ENCODE results near the gene U2AF1L4.
A peak's percentile ranks its signal among the peaks of the same experiment; 100 is the strongest.

The U2AF1L4 gene

GRCh38 chr19:35756377-35757230, 11.4 kb upstream of the U2AF1L4 start, which contains the start of gene HSPB6:
Gene HSPB6 (minus strand): TSS chr19:35757029. CDS start chr19:35757008, 21 bp downstream.
- Histone ChIP-seq H3K36me3 (ENCODE audit: control insufficient read depth, insufficient read depth, low read length) (peaks cover 22% of the 10 kb centered on the region), H3K9me3 (ENCODE audit: control insufficient read depth, low read length) (no peaks in the 10 kb centered on the region), H3K4me3 (ENCODE audit: insufficient read depth, low read depth, low read length, poor library complexity, severe bottlenecking) (peak within 1 kb of the TSS; percentile 37), H3K27me3 (replicated peaks; ENCODE audit: control insufficient read depth, insufficient read depth, low read length, poor library complexity, severe bottlenecking) (no peaks in the 10 kb centered on the region), H3K27ac (ENCODE audit: insufficient read depth, low read length, poor library complexity, severe bottlenecking) (no peak within 1 kb of the TSS), H3K4me1 (ENCODE audit: control insufficient read depth, insufficient read depth, low read length, poor library complexity, severe bottlenecking) (peaks cover 28% of the 10 kb centered on the region)
- DNase-seq: no peak

- H3K27me3 ChIP-seq (replicated peaks; ENCODE audit: control insufficient read depth, insufficient read depth, low read length, poor library complexity, severe bottlenecking): no peaks in the 10 kb centered on the region
- no peak overlapping the region for H3K4me3 ChIP-seq (ENCODE audit: insufficient read depth, low read depth, low read length, poor library complexity, severe bottlenecking)
- peak; percentile 37 to 45 (median 45) for DNase-seq
- H3K4me1 ChIP-seq (ENCODE audit: control insufficient read depth, insufficient read depth, low read length, poor library complexity, severe bottlenecking): peaks cover 28% of the 10 kb centered on the region
- H3K36me3 ChIP-seq (ENCODE audit: control insufficient read depth, insufficient read depth, low read length): peaks cover 22% of the 10 kb centered on the region
- no peaks in the 10 kb centered on the region for H3K9me3 ChIP-seq (ENCODE audit: control insufficient read depth, low read length)
- H3K27ac ChIP-seq (ENCODE audit: insufficient read depth, low read length, poor library complexity, severe bottlenecking): no peak overlapping the region
Measured at GRCh38 chr19:35755550-35756376, 10.5 kb upstream of the U2AF1L4 start.

GRCh38 chr19:35755131-35755549, 9.9 kb upstream of the U2AF1L4 start:
- Histone ChIP-seq H3K27ac (ENCODE audit: insufficient read depth, low read length, poor library complexity, severe bottlenecking) (no peak overlapping the region), H3K27me3 (replicated peaks; ENCODE audit: control insufficient read depth, insufficient read depth, low read length, poor library complexity, severe bottlenecking) (no peaks in the 10 kb centered on the region), H3K36me3 (ENCODE audit: control insufficient read depth, insufficient read depth, low read length) (peaks cover 22% of the 10 kb centered on the region), H3K4me1 (ENCODE audit: control insufficient read depth, insufficient read depth, low read length, poor library complexity, severe bottlenecking) (peaks cover 28% of the 10 kb centered on the region), H3K4me3 (ENCODE audit: insufficient read depth, low read depth, low read length, poor library complexity, severe bottlenecking) (no peak overlapping the region), H3K9me3 (ENCODE audit: control insufficient read depth, low read length) (no peaks in the 10 kb centered on the region)
- DNase-seq: no peak

GRCh38 chr19:35754370-35755130, 9.3 kb upstream of the U2AF1L4 start:
- Histone ChIP-seq H3K27me3 (replicated peaks; ENCODE audit: control insufficient read depth, insufficient read depth, low read length, poor library complexity, severe bottlenecking) (no peaks in the 10 kb centered on the region), H3K4me3 (ENCODE audit: insufficient read depth, low read depth, low read length, poor library complexity, severe bottlenecking) (no peak overlapping the region), H3K36me3 (ENCODE audit: control insufficient read depth, insufficient read depth, low read length) (peaks cover 22% of the 10 kb centered on the region), H3K27ac (ENCODE audit: insufficient read depth, low read length, poor library complexity, severe bottlenecking) (no peak overlapping the region), H3K4me1 (ENCODE audit: control insufficient read depth, insufficient read depth, low read length, poor library complexity, severe bottlenecking) (peaks cover 28% of the 10 kb centered on the region), H3K9me3 (ENCODE audit: control insufficient read depth, low read length) (no peaks in the 10 kb centered on the region)
- no peak for DNase-seq

DNA sequence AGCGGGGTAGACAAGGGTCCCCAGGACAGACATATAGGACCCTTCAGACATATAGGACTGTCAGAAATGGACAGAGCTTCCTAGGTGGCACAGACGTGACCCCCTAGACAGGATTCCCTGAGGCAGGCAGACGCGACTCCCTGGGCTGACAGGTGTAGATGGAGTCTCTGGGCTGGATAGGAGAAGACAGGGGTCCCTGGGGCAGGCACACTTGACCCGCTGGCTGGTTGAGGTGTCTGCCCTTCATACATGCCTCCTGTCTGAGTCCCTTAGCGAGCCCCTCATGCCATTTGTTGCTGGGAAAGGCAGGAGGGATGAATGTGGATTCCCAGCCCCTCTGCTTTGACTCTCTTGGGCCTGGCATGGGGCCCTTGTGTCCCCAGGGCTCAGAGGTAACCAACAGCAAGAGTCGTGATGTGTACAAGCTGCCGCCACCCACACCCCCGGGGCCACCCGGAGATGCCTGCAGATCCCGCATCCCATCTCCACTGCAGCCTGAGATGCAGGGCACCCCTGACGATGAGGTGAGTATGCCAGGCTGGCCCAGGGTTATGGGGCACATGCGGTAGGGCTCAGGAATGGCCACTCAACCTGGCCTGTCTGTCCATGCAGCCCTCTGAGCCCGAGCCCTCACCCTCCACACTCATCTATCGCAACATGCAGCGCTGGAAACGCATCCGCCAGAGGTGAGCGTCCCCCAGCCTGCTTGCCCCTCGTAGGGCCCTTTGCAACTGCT, 8.6 kb upstream of the U2AF1L4 start:
- Histone ChIP-seq H3K36me3 (ENCODE audit: control insufficient read depth, insufficient read depth, low read length) (peaks cover 22% of the 10 kb centered on the region), H3K4me1 (ENCODE audit: control insufficient read depth, insufficient read depth, low read length, poor library complexity, severe bottlenecking) (peaks cover 26% of the 10 kb centered on the region)

DNA sequence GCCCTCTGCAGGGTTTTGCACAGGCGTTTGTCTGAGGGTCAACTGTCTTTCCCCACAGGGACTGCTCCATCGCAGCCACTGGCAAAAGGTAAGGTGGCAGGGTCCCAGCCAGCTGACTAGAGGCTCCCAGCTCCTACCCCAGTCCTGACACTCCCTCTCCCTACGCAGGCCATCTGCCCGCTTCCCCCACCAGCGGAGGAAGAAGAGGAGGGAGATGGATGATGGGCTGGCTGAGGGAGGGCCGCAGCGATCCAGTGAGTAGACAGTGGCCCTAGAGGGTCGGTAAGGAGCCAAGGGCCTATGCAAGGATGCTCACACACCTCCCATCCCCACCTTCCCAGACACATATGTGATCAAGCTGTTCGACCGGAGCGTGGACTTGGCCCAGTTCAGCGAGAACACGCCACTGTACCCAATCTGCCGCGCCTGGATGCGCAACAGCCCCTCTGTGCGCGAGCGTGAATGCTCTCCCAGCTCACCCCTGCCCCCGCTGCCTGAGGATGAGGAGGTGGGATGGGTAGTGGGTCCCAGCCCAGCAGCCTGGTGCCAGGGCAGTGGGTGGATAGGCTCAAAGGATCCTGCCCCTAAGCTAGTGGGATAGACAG, 7.6 kb upstream of the U2AF1L4 start:
- Histone ChIP-seq H3K36me3 (ENCODE audit: control insufficient read depth, insufficient read depth, low read length) (peaks cover 22% of the 10 kb centered on the region), H3K4me1 (ENCODE audit: control insufficient read depth, insufficient read depth, low read length, poor library complexity, severe bottlenecking) (peaks cover 24% of the 10 kb centered on the region), H3K27me3 (replicated peaks; ENCODE audit: control insufficient read depth, insufficient read depth, low read length, poor library complexity, severe bottlenecking) (no peaks in the 10 kb centered on the region), H3K27ac (ENCODE audit: insufficient read depth, low read length, poor library complexity, severe bottlenecking) (no peak overlapping the region), H3K4me3 (ENCODE audit: insufficient read depth, low read depth, low read length, poor library complexity, severe bottlenecking) (no peak overlapping the region), H3K9me3 (ENCODE audit: control insufficient read depth, low read length) (no peaks in the 10 kb centered on the region)
- DNase-seq: no peak

More for the DNA sequence above, 8.6 kb upstream of the U2AF1L4 start:
- Histone ChIP-seq H3K27ac (ENCODE audit: insufficient read depth, low read length, poor library complexity, severe bottlenecking) (no peak overlapping the region), H3K4me3 (ENCODE audit: insufficient read depth, low read depth, low read length, poor library complexity, severe bottlenecking) (no peak overlapping the region), H3K27me3 (replicated peaks; ENCODE audit: control insufficient read depth, insufficient read depth, low read length, poor library complexity, severe bottlenecking) (no peaks in the 10 kb centered on the region), H3K9me3 (ENCODE audit: control insufficient read depth, low read length) (no peaks in the 10 kb centered on the region)
- no peak for DNase-seq

DNA sequence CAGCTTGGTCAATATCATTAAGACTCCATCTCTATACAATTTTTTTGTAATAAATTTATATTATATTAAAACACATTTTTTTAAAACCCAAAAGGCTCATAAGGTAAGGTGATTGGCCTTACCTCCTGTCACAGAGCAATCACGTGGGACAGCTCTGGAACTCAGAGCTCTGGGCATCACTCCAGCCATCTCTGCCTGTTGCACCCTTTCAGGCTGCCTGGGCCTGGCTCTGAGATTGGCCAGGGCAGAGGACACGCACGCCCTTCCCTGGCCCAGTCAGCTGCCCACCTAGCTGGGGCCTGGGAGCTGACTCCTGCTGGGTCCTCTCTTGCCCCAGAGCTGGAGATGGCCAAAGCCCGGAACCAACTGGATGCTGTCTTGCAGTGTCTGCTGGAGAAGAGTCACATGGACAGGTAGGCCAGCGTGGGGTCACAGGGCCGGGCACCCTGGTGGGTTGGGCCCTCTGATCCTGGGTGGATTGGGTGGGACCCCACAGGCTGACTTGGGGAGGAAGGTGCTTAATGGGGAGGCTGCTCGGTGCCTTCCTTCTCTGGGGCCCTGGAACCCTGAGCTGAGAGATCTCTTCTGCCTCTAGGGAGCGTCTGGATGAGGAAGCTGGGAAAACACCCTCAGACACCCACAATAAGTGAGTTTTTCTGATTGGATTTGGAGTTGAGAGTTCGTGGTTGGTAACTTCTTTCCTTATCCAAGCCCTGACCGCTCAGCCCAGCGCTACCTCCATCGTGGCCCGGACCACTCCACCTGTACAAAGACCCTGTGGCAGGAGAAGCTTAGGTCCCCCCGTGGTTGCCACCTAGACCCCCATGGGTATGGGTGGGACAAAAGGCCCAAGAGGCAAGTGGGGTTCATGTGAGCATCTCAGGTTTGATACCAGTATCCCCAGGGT, 6.9 kb upstream of the U2AF1L4 start:
- H3K27ac ChIP-seq (ENCODE audit: insufficient read depth, low read length, poor library complexity, severe bottlenecking): no peak overlapping the region
- DNase-seq: no peak
- no peak overlapping the region for H3K4me3 ChIP-seq (ENCODE audit: insufficient read depth, low read depth, low read length, poor library complexity, severe bottlenecking)
- H3K4me1 ChIP-seq (ENCODE audit: control insufficient read depth, insufficient read depth, low read length, poor library complexity, severe bottlenecking): peaks cover 20% of the 10 kb centered on the region
- H3K36me3 ChIP-seq (ENCODE audit: control insufficient read depth, insufficient read depth, low read length): peaks cover 22% of the 10 kb centered on the region
- no peaks in the 10 kb centered on the region for H3K27me3 ChIP-seq (replicated peaks; ENCODE audit: control insufficient read depth, insufficient read depth, low read length, poor library complexity, severe bottlenecking)
- H3K9me3 ChIP-seq (ENCODE audit: control insufficient read depth, low read length): no peaks in the 10 kb centered on the region

DNA sequence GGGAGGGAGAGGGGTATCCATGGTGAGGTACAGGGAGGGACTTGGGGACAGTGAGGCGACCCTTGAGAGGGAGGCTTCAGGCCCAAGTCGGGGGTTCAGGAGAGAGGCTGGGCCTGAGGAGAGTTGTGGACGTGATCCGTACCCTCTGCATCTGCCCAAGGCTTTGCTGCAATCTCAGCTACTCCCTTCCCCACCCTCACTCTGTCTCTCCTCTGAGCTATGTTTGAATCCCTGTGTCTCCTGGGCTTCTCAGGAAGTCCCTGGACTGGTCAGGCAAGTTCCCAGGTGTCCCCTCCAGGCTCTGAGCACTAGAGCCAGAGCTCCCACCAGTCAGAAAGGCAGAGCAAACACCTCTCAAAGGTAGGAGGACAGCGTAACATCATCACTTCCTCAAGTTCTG, 4.9 kb upstream of the U2AF1L4 start:
- Histone ChIP-seq H3K27me3 (replicated peaks; ENCODE audit: control insufficient read depth, insufficient read depth, low read length, poor library complexity, severe bottlenecking) (no peaks in the 10 kb centered on the region), H3K4me1 (ENCODE audit: control insufficient read depth, insufficient read depth, low read length, poor library complexity, severe bottlenecking) (peaks cover 15% of the 10 kb centered on the region), H3K9me3 (ENCODE audit: control insufficient read depth, low read length) (no peaks in the 10 kb centered on the region), H3K4me3 (ENCODE audit: insufficient read depth, low read depth, low read length, poor library complexity, severe bottlenecking) (no peak overlapping the region), H3K27ac (ENCODE audit: insufficient read depth, low read length, poor library complexity, severe bottlenecking) (no peak overlapping the region), H3K36me3 (ENCODE audit: control insufficient read depth, insufficient read depth, low read length) (peaks cover 22% of the 10 kb centered on the region)
- DNase-seq: no peak
